Measurements from ENCODE around the gene MVB12B.
A peak's percentile ranks its signal among the peaks of the same experiment; 100 is the strongest.

The MVB12B gene

GRCh38 chr9:126508928-126509327 lies 182.3 kb downstream of the MVB12B start:
- DNase-seq = no peak

DNA sequence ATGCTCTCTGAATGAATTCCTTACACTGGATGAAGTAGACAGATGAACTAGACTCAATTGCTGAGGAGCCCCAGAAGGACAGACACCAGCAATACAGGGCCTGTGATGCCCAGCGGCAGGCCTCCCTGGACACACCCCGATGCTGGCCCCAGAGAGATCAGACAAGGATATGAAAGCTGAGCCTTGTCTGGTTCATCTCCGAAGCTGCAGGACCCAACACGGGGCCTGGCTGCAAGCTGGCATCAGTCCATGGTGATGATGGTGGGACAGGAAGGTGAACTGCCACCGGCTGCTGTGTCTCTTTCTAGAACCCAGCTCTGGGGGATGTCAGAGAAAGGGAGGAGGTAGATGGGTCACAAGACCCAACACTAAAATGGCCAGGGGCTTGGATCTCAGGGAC lies 183.1 kb downstream of the MVB12B start:
- no peak for DNase-seq

DNA sequence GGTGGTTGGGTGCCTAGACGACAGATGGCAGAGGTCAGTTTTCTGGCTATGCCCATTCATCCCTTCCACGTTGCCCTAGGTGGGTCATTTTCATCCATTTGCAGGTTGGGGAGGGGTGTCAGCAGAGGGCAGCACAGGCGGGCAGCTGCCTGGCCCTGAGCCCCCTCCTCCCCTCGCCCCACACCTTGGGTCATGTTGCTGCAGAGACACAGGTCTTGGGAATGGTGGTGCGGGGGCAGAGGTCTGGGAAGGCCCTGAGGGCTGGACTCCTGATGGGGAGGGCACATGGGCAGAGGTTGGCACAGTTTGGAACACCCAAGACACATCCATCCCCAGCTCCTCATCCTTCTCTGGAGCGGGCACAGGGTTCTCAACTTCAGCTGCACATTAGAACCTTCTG lies 183.9 kb downstream of the MVB12B start:
- DNase-seq = no peak

DNA sequence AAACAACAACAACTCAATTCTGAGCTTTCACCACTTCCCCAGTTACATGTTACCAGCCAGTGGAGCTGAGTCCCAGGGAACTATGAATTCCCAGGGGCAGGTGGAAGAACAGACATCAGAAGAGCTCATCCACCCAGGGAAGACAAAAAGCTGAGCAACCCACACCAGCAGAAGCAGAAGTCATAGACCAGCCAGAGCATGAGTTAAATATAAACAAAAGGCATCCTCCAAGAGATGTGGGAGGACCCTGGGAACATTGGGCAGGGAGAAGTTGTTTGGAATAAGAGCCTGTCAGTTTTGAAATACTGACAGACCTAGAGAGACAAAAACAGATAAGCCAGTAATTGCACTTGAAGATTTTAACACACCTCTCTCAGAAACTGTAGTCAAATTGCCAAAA lies 184.8 kb downstream of the MVB12B start:
- no peak for DNase-seq

DNA sequence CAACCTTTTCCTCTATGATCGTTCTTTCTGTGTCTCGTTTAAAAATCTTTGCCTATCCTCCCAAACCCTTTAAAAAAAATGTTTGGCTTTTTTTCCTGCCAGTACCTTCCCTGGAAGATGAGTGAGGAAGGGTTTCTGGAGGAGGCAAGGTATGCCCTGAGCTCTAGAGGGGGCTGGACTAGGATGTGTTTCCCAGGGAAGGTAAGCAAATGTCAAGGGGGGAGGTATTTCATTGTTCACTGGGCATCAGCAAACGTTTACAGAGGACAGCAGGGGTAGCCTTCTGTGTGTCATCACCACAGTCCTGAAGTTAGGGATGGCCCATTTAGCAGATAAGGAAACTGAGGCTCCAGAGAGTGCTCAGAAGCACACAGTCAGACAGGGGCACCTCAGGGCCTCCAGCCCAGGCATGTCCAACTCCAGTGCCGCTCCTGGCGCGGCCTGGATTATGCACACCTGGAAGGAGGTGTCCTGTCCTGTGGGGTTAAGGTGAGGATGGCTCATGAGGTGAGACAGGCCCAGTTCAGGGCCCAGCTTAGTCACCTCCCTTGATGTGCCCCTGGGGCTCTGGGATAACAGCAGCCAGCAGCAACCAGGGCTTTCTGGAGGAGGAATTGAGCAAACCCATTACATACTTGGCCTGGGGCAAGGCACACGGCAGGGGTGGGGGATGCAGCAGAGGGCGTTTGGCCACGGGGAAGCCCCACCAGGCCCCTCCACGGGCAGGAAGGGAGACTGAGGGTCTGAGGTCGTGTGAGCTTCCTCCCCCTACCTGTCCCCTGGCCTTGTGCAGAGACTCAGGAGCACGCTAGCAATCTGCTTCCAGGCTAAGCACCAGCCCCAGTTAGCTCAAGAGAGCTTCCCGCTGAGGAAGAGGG lies 186.8 kb downstream of the MVB12B start:
- no peak for DNase-seq

GRCh38 chr9:126514037-126514821 lies 187.6 kb downstream of the MVB12B start:
- DNase-seq = peak; percentile 47

DNA sequence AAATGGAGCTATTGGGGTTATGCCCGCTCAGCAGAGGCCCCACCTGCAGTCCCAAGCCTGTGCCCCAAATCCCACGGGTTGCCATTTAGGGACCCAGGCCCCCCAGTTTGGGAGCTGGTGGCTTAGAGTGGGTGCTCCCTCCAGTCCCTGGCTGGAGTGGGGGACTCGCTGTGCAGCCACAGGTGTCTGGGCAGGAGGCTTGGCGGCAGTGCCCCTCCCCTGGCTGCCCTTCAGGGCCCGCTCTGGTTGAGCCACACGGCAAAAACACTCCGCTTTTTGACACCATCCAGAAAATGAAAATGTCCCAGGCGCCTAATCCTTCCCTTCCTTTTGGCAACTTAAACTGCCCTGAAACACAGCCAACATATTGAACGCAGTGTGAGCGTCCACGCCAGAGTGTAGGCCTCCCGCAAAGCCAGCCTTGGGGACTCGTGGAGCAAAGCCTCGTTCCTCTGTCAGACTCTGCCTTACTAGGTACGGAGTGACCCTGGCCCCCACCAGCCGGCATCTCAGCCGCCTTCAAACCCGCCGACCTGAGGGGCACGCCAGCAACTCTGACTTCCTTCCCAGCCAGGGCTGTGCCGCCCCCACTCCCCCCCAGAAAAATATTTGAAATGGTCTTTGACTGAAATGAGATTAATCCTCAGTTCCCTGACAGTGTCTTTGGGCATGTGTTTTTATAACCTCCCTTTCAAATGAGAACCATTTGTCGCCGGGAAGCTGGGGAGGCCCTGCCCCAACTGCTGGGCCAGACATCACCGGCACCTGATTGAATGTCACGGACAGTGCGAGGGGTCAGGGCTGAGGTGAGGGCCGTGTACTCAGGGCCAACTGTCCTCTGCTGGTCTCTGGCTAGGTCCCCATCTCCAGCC lies 188.6 kb downstream of the MVB12B start:
- DNase-seq = no peak

DNA sequence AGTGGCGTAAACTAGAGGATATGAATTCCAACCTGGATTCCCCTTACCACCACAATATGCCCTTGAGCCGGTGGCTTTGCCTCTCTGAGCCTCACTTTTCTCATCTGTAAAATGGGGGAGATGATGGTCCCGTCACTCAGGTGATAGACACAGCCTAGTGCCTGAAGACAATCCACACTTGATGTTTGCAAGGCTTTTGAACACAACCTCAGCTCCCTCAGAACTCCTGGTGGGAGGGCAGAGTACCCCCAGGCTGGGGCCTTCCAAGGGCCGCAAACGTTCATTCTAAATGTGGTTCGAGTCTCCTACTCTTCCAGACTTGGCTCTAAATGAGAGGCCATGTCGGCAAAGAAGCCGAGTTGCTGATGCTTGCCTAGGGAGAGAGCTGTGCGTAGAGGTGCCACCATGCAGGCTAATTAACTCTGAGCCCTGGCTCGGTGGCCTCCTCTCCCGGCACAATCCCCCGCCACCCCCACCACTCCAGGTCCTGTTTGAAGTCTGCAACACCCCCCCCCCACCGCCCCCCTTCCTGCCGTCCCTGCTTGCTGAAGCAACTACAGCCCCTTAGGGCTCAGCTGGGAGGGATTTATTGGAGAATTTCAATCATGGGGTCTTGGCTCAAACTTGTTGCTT lies 189.4 kb downstream of the MVB12B start:
- no peak for DNase-seq

- no peak for DNase-seq
These were observed 189.9 kb downstream of the MVB12B start for GRCh38 chr9:126516561-126516935.

GRCh38 chr9:126516936-126517832 lies 190.6 kb downstream of the MVB12B start:
- DNase-seq = peak; percentile 58

DNA sequence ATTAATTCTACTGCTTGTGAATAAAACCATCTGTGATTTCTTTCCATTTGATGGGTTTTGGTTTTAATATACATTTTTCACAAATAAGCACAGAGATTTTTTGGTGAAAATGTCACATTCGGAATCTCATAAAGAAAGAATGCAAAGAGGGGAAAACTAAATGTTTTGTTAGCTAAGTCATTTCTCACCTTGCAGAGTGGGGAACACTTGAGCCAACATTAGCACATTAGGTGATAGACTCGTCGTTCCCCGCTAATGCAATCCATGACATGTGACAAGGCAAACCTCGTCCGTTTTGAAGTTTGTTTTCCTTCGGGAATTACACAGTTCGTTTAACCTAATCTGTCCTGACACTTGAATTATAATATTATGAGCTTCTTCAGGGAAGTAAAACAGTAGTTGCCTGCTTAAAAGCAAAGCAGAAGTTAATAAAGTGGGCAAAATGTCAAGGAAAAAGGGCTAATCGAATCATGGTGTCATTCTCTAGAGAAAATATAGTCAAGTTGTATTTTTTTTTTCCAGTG lies 191.3 kb downstream of the MVB12B start:
- DNase-seq = no peak

DNA sequence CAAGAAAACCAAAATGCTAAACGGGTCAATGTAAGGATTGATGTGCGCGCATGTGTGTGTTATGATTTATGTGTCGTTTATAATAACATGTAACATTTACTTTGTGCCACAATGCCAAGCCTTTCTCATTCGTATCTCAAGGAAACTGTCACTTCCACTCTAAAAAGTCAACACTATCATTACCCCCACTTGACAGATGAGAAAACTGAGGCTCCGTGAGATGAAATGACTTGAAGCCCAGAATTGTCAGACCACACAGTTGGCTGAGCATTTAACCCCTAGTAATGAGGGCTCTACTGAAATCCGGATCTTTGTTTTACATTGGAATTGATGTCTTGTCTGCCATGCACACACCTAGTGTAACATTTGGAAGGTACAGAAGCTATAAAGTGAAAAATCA lies 192.1 kb downstream of the MVB12B start:
- DNase-seq = no peak

GRCh38 chr9:126519660-126520420 lies 193.2 kb downstream of the MVB12B start:
- DNase-seq = peak; percentile 27

DNA sequence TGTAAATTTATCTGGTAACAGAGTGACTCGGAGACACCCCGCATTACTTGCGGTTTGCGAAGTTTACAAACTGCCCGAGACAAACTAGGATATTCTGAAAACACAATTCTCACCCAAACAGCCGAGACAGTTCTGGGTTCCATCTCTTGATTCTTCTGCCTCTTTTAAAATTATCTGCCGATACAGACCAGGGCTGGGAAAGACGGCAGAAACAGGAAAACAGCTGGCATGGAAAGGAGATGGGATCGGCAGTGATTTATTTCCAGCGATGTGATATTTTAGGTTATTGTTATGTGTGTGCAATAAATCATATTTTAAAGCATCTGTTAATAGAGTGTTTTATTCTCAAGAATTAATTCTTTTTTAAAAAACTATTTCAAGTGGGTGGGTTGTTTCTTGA lies 193.8 kb downstream of the MVB12B start:
- DNase-seq = no peak

- no peak for DNase-seq
These were observed 194.5 kb downstream of the MVB12B start for GRCh38 chr9:126521089-126521488.

DNA sequence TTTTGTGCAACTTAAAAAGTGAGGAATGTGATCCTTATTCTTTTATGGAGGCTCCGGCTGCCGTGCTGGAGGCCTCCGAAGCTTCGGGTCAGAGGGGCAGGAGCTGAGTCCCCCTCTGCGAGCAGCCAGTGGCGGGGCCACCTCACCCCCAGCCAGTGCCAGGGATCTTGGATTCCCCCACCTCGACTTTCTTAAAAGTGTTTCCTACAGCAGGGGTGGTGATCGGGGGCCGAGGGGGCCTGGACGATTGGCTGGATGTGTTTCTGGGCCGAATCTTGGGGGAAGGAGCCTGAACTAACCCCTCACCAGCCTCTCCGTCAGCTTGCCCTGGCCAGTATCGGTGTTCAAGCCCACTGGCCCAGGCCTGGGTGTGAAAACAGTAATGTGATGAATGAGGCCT lies 194.9 kb downstream of the MVB12B start:
- no peak for DNase-seq

- no peak for DNase-seq
These were observed 195.5 kb downstream of the MVB12B start for GRCh38 chr9:126521976-126522590.

- no peak for DNase-seq
These were observed 196.2 kb downstream of the MVB12B start for GRCh38 chr9:126522612-126523356.

DNA sequence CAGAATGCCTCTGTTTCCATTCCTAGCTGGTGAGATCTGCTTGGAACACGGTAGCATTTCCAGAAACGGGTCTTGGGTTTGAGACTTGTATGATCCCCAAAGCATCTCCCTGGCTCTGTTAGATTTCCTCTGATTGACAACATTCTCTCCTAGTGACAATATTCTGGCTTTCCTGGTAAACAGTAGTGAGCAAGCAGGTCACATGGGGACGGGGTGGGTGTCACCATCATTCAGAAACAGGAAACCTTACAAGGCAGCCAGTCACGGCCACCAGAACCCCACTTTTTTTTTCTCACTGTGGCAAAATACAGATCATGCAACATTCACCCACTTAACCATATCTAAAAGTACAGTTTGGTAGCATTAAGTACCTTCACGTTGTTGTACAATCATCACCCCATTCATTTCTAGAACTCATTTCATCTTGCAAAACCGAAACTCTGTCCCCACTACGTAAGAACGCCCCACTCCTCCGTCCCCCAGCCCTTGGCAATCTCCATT lies 197.0 kb downstream of the MVB12B start:
- peak; percentile 61 for DNase-seq
